GM19468 (cell line): ENCODE measurements around the gene BACE1-AS.
A peak's percentile ranks its signal among the peaks of the same experiment; 100 is the strongest.
"Not testable (repeated sequence)": the region's sequence is repeated elsewhere in the genome, so short reads cannot be mapped to it uniquely, and the experiment has no call there.

ENCODE experiments used
- ATAC-seq: cut with Tn5 transposase; IDR thresholded peaks from one replicate; pipeline ENCODE4 v1.9.1; 2021; ENCODE audit warnings: mild to moderate bottlenecking, moderate library complexity, moderate number of reproducible peaks; ENCODE audit not compliant: unreplicated experiment; ENCODE audit errors: extremely low read depth

The BACE1-AS gene

GRCh38 chr11:117316197-117316961, 25.2 kb downstream of the BACE1-AS start, which contains the start of gene BACE1:
Gene BACE1 (minus strand): TSS chr11:117316256. CDS start chr11:117315795, 461 bp downstream.
- ATAC-seq = no peak

GRCh38 chr11:117318738-117319137, 27.6 kb downstream of the BACE1-AS start:
- no peak for ATAC-seq

- ATAC-seq = no peak
Measured at GRCh38 chr11:117319214-117319840, 28.2 kb downstream of the BACE1-AS start.

DNA sequence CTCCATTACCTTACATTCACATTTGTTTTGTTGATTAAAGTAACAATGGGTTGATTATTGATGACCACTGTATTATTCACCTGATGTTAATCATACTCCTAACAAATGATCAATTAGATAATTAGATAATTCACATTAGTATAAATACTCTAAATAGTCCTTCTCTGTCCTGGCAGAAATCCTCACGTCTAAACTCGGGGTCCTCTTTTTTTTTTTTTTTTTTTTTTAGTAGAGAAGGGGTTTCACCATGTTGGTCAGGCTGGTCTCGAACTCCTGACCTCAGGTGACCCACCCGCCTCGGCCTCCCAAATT, 36.1 kb downstream of the BACE1-AS start:
- not testable (repeated sequence) for ATAC-seq

DNA sequence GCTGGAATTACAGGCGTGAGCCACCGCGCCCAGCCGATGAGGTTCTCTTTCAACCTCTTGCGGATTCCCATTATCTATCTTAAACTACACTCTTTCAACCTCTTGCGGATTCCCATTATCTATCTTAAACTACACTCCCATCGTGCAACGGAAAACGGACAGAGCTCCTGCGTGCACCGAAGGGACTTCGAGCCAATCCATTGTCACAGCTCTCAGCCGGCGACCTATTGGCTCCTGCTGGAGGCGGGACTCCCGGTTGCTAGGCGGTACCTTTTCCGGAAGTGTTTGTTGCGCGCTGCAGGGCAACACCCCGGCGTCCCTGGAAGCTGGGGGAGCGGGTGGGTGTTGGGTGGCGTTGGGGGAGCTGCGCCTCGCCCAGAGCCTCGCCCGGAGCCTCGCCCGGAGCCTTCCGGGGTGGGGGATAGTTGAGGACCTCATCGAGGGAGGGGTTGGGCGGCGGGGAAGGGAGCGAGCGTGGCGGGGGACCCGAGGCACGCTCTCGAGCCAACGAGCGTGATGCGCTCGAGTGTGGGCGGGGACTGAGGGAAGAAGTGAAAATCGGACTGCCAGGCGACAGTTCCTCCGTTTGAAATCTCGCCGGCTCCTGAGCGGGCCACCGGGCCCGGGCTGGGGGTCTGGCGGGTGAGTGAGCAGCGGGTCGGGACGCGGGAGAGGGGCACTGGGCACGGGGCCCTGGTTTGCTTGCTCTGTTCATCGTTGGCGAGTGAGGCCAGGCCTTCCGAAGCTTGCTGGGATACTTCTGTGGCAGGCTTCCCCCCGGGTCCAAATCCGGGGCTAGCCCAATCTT, 36.6 kb downstream of the BACE1-AS start, which contains the start of gene CEP164:
CEP164 (plus strand) TSS at position 288 of the 808 bp plus-strand sequence. CDS start 10,733 bp downstream, outside the sequence.
- ATAC-seq = peak; percentile 88

DNA sequence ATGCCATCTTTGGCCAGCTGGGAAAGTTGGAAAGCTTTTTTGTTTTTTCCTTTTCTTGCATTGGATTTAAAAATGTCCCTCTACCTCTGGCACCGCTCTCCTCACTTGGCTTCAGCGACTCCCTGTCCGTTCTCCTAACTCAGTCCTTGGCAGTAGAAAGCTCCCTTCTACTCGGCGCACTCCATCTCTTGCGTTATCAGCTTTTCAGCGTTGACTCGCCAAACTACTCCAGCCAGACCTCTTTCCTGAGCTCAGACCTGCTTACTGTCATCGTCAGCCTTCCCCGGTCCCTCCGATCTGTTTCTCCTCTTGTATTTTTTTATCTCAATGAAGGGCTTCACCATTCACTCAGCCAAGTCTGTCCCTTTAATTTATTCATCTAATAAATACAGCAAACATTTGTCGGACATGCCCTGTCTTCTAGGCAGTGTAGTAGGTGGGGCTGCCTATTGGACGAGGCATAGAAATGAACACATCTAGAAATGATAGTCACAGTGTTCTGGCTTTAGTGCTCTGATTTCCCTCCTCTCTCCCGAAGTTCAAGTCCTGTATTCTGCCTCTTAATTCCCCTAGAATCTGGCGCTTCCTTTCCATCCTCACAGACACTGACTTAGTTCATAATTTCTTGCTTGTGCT, 37.3 kb downstream of the BACE1-AS start:
- ATAC-seq = no peak

- no peak for ATAC-seq
Measured at GRCh38 chr11:117332843-117333242, 41.7 kb downstream of the BACE1-AS start.

DNA sequence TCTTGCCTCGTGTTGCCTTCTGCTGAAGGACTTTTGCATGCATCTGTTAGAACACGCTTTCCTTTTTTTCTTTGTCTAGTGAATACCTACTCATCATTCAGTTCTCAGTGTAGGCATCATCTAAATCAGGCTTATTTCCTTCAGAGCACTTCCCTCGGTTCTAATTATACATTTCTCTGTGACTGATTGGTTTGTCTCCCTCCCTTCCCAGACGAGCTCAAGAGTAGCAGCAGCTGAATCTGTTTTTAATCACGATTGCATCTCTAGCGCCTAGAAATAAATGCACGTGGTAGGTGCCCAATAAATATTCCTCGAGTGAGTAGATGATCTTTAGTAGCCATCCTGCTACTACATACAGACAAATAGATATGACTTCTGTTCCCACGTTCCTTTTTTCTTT, 42.8 kb downstream of the BACE1-AS start:
- ATAC-seq = no peak

GRCh38 chr11:117334896-117335295, 43.8 kb downstream of the BACE1-AS start:
- no peak for ATAC-seq

- ATAC-seq = no peak
Measured at GRCh38 chr11:117335399-117335798, 44.3 kb downstream of the BACE1-AS start.

DNA sequence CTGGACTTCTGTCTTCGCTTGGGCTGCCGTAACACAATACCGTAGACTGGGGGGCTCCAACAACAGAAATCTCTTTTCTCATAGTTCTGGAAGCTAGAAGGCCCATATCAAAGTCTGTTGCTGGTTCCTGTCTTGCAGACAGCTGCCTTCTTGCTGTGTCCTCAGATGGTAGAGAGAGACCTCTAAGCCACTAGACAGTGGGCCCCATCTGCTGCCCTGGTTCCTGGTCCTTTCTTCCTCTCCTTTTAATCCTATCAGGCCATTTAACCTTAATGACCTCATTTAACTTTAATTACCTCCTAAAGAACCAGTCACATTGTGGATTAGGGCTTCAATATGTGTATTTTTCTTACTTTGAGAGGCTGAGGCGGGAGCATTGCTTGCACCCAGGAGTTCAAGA, 45.9 kb downstream of the BACE1-AS start:
- ATAC-seq = no peak
